Right renal pelvis (tissue), 4 donors: Measurements from ENCODE around the gene NCOA4. TPM values are rescaled to one million over a fixed set of nuclear protein-coding genes. Genes with fewer than 3 reads are reported as not detected.
"Not testable (repeated sequence)": the region's sequence is repeated elsewhere in the genome, so short reads cannot be mapped to it uniquely, and the experiment has no call there.

Source experiments
- DNase-seq, 4 donors: peaks; one replicate each; pipeline ENCODE4 v3.0.0-alpha.2; 2013; ENCODE audit warnings: low read depth in 4 of 4, low spot score in 3 of 4, missing footprints in 1 of 4
- polyA plus RNA-seq, 4 donors: library from polyadenylated mRNA; unstranded; fragments of 120-200 nt; gene quantifications; one replicate each; pipeline ENCODE4 v1.2.1, GENCODE V29; 2013; ENCODE audit not compliant: insufficient read length in 4 of 4

NCOA4 gene
- polyA plus RNA-seq, 4 donors = 192 to 254 (median 234) TPM

DNA sequence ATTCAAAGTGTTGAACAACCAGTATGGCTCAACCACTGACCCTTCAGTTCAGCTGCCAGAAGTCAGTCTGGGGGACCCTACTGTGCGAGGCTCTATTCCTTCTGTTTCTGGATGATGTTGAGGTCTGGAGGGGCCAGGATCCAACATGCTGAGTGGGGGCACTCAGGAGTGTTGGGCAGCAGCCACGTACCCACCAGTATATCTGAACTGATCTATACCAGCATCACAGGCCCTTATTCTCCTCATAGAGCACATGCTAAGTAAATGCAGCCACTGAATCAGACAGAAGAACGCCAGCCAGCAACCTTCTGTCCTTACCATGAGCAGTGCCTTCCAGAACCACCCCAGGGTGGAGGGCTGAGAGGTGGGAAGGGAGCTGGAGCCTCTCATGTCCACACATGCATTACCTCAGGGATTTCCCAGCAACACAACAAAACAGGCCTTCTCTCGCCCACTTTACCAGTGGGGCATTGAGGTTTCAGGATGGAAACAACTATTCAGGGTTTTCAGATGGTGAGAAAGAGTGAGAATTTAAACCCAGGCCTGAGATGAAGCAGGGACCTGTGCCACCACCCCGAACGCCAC lies 22.5 kb upstream of the NCOA4 start:
- no peak for DNase-seq

DNA sequence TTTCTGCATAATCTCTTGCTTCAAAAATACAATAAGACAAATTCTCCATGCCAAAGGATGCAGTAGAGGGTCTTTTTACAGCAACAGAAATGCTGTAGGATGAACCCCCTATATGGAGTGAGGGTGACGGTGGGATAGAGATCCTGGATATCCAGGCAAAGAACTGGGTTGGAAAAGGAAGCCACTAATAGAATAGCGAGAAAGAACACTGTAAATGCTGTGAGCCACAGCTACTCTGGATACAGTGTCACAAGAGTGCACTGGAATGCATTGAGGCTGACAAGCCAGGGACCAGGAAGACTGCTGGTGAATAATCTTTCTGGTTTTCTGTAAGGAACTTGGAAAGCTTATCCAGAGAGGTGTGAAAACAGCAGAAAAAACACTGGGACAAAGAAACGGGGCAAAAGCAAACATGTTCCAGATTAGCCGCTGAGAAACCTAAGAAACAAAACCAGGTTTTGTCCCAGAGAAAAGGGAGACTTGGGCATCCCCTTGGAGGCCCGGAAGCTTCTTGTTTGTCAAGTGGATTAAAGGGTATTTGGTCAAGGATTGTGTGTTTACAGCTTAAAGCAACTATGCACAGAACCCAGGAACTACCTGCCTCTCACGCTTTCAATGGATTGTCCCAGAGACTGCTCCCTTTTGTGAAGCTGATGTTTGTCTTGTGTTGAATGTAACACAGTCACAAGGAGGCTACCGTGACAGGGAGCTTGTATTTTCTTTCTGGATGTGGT lies 21.8 kb upstream of the NCOA4 start:
- DNase-seq = no peak

DNA sequence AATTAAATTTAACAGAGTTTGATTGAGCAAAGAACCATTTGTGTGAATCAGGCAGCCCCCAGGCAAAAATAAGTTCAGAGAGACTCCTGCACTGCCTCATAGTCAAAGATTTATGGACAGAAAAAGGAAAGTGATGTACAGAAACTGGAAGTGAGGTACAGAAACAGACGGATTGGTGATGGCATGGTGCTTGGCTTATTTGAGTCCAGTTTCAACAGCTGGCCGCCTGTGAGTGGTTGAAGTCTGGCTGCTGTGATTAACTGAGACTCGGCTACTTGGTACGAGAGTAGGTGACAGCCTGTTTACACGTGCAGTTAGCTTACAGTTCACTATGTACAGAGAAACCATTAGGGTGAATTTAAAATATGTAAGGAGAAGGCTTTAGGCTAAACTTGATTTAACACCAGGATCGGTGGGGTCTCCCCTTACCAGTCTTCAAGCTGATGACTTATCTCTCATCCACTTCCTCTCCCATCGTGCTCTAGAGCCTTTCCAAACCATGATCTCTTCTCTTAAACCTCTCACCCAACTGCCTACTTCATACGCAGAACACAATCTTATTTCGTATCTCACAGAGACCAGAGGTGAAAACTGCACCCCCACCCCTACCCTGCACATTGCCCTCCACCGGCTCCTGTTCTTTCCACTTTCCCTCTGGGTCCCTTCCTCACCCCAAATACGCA lies 20.7 kb upstream of the NCOA4 start:
- DNase-seq = no peak

DNA sequence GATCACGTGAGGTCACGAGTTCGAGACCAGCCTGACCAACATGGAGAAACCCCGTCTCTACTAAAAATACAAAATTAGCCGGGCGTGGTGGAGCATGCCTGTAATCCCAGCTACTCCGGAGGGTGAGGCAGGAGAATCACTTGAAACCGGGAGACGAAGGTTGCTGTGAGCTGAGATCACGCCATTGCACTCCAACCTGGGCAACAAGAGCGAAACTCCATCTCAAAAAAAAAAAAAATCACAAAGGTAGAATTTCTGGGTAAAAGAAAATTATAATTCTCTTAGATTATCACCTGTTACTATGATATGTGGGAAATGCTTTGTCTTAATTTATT lies 19.0 kb upstream of the NCOA4 start:
- not testable (repeated sequence) for DNase-seq

DNA sequence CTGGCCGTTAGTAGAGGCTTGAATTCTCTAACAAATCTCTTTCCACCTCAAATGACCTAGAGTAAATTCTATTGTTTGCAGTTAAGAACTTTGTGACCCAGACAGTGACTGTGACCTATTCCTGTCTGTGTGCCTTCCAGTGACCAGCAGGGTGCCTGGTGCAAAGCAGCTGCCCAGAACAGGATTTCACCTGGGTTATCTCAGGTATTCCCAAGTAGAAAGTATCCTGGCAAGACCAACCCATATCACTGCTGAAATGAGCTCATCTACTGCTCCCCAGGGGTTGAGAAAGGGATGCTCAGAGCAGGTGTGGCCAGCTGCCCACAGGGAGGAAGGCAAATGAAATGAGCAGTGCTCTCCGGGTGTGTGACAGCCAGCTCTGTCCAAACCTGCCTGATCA lies 17.7 kb upstream of the NCOA4 start:
- DNase-seq = no peak

DNA sequence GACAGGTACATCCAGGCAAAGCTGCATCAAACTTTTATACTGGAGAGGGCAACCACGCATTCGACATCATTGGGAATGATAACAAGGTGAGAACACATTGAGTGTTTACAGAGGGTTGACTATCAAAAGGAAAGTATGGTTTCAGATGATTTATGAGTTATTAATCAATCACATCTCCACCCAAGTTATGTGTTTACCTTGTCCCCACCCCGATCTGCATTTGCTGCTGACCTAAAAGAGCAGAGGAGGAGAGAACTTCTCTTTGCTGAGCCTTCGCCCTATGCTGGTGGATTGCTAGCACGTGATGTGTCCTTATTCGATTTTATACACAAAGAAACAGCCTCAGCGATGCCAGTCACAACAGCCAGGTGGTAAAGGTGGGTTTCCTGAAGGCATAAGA lies 15.8 kb upstream of the NCOA4 start, which contains the start of gene MSMB:
MSMB (minus strand) TSS at position 9 of the 400 bp plus-strand sequence. CDS start 32 bp downstream, outside the sequence.
- DNase-seq = no peak

DNA sequence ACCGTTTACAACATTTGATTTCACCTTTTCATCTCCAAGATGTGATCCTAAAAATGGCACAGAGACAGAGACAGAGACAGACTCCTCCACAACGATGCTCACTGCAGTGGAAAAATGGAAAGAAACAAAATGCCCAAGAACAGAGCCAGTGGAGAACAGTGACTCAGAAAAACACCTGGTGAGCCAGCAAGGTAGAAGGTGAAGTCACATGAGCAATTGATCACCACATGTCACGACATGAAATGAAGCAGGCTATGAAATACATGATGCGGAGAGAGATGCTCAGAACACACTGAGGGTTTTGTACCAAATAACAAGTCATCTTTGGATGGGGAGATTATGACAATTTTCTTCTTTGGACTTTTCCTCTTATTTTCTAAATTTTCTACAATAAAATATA lies 12.1 kb upstream of the NCOA4 start:
- no peak for DNase-seq

DNA sequence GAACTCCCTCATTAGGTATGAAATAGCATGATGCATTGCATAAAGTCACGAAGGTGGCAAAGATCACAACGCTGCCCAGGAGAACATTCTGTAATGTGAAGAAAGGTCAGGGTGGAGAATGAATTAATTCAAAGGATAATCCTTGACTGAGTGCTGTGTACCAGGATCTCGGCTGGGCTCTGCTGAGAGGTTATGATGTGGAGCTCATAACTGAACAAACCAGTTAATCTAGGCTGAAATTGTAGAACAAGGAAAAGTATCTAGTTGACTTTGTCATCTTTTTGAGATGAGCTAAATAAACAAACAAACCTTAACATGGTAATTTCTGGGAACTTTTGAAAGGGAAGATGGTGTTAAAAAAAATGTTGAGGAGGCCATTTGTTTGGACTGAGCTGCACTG lies 9.6 kb upstream of the NCOA4 start:
- no peak for DNase-seq

DNA sequence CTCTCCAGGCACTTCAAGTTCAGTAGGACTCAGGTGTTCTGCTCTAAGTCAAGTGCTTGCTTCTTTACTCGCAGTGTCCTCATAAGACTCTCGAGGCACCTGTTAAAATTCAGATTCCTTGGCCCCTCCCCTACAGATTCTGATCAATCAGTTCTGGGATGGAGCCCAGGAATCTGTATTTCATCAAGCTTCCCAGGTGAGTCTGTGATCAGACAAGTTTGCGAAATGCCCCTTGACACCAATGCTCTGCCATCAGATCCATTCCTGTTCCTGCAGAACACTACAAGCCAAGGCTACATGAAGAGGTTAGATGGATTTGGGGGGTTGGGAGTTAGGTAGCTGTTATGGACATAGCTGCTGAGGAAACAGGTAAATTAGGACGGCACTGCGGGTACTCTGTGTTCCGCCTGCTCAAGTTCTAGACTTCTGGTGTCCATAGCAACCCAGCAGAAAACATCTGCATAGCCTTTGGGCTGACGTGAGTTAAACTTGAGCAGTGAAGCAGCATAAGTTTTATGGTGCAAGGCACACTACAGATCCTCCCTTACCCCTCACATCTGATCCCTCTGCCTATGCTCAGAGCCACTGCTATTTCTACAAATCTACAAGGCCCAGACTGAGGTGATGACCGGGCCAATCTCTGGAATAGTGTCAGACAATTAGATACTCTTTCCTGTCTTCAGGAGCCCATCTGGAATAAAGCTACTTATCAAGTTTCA lies 6.8 kb upstream of the NCOA4 start:
- peak in 2 of 4 donors; percentile 9 to 54 for DNase-seq

DNA sequence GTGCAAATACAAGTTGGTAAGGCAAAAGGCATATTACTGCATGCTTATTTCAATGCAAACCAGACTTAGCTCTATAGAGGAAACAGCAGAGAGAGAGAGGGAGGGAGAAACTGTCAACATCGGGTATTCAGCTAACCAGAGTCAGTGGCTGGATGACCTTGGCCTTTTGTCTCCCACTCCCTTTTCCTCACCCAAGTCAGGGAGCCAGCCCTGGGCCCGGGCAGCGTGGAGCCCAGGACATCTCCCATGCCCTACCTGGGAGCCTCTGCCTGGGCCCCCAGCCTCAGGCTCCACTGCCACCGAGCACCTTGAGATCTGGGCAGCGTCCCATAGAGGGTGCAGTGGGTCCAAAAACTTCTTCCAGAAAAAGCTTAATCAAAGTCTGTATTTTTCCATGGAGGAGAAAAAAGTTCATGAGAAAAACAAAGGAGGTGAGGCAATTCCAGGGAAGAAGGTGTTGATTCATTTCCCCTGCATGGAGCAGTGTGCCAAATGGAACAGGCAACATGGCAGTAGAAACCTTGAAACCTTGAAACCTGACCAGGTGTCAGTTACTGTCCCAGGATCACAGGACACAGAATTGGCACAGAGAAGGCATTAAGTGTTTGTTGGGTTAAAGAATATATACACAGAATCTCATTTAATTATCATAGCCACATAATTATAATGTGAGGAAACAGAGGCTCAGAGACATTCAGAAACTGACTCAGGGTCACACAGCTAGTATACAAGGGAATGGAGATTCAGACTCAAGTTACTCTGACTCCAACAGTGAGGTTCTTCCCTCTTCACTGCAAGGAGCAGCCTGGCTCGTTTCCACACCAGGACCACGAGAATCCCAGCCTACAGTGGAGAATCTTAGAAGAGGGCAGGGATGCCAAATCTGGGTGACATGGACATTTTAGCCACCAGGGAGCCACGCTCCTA lies 5.8 kb upstream of the NCOA4 start:
- DNase-seq = no peak

DNA sequence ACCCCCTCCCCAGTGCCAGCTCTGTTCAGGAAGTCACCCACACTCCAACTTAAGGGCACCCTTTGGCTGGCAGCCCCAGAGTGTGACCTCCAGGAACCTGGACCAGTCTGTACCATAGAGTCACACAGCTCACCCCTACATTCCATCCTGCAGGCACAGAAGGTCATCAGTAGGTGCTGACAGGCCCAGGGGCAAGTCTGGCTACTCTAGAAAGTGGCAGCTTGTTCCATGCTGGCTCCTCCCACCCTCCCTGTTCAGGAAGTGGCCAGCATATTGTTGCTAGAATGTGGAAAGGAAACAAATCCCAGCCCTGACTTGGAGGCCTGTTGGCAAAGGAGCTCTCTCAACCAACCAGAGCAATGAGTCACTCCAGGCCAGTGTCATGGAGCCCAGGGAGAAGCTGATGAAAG lies 3.2 kb upstream of the NCOA4 start:
- DNase-seq = no peak

DNA sequence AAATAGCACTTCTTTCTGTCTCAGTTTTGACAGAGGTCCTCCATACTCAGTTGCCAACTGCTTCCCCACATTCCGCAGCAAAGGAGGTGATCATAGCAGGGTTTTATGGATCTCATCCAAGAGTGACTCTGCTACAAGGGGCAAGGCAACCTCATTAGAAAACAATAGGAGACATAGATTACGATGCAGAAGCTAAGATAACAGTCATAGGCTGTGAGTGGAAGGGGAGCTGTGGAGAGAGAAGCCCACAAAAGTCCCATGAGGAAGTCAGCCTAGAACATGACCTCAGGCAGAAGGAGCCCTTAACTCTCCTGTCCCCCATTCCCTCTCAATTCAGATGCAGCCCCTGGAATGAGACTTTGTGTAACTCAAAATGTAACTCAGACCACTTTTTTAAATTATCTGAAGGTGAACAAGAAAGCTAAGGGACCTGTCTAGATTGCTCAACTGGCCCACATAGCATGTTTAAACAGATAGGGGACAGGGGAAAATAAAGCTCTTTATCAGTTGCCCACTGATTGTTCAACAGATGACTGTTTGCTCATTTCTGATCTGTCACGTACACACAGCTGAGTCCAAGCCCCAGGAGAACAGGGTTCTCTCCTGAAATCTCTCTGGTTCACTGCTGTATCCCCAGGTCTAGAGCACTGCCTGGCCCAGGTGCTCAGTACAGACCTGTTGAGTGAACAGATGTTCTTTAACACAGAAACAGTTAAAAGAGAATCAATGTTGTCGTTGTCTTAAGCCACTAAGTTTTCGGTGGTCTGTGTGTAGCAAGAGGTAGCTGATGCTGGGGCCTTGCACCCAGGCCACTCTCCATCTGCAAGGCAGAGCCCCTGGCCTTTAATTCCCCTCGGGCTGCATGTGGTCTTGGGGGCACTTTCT lies 1.5 kb upstream of the NCOA4 start:
- DNase-seq = no peak

DNA sequence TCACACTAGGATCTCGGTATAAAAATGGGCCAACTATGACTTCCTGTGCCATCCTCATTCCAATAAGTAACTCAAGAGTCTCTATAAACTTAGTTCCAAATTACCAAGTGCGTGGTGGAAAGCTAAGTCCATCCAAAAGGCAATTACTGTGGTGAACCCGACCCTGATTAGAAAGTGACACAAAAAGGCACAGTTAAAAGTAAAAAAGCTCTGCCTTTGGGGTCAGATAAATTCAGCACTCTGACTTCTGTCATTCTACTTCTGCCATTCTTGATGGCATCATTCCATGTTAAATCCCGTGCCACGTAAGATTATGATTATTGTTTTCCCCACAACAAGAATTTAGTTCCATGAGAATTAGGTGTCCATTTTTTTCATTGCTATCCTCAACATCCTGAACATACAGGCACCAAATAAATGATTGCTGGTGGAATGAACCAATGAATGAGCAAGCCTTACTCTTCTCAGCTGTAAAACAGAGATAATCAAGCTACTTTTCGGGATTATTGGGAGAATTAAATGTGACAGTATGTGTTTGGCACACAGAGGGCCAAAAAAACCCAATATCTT lies 877 bp downstream of the NCOA4 start:
- no peak for DNase-seq

DNA sequence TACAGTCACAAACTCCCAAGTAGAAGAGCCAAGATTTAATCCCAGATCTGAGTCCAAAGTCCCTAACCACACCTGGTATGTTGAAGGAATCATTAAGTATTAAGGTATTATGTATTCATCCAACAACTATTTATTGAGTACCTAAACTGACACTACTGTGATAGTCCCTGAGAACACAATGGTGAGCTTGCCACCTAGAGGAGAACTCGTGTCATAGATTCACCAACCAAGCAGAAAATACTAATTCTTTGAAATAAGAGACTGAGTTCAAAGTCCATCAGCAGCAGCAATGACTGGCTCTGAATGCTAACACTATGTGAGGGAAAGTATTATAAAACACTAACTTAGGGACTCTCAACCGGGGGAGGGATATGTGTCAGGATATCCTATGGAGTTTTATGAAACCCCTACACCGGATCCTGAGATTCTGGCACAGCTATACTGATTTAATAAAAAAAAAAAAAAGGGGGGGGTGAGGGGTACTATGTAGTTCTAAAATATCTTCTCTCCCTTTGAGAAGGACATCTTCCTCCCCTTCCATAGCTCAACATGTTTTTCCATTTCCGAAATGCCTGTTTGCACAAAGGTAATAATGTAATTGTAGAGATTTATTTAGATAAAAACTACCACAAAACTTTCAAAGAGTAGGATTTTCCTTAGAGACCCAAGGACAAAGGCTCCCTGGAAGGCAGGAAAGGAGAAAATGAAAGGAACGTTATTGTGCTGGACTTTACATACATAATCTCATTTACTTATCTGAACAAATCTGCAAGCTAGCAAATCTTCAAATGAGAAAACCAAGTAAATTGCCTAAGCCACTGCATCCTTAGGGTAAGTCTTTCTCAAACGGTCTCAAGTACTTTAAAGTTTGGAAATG lies 1.6 kb downstream of the NCOA4 start:
- peak in 2 of 4 donors; percentile 26 to 40 for DNase-seq

DNA sequence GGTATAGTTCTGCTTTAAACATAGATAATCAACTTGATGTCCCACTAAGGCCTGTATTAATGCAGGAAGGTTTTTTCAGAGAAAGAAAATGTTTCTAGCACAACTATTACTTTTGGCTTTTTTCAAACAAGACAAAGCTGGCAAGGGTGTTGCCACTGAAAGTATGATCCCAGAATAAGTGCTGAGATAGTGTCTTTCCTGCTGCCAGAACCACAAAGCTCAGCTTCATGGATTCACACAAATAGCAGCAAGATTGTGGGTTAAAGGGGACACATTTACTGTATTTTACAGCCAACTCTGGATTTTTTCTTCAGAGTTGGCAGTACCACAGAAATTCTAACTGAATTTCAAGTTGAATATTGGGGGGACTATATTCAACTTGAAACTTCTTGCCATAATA lies 4.3 kb downstream of the NCOA4 start:
- no peak for DNase-seq

DNA sequence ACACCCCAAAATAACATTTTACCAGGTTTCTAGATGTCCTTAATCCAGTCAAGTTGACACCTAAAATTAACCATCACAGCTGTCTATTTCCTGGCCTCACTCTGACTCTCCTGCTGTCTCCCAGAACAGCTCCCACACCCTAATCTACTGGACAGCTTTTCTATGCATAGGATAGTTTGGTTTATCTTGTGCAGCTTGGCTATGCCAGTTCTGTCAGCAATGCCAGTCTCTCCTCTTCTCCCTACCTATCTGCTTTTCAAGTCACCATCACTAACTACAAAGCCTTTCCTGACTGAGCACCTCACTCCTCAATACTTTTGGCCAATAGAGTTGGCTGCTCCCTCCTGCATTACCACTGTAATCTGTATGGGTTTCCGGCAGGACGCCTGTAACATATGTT lies 5.0 kb downstream of the NCOA4 start:
- no peak for DNase-seq

DNA sequence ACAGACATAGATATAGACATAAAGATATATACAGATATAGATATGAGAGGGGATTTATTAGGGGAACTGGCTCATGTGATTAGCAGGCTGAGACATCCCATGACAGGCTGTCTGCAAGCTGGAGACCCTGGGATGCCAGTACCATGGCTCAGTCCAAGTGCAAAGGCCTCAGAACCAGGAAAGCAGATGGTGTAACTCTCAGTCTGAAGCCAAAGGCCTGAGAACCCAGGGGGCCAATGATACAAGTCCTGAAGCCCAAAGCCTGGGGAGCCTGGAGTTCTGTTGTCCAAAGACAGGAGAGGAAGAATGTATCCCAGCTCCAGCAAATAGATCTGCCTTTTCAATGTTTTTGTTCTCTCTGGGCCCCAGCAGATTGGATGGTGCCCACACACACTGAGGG lies 5.5 kb downstream of the NCOA4 start:
- DNase-seq = no peak
